H1 (cell line): ENCODE results near the gene ELAVL2. TPM values are rescaled to one million over a fixed set of nuclear protein-coding genes. Genes with fewer than 3 reads are reported as not detected.

ENCODE experiments used
- CTCF ChIA-PET: fragments of 300-600 bp; sonication (Branson Sonifier 250); formaldehyde crosslinking; loops from one replicate; lab custom pipeline; 2021; ENCODE audit not compliant: partially characterized antibody; lab: Charles Lee
- POLR2A ChIA-PET: fragments of 300-600 bp; sonication (Branson Sonifier 250); formaldehyde crosslinking; loops from one replicate; lab custom pipeline; 2021; ENCODE audit warnings: inconsistent platforms; ENCODE audit not compliant: partially characterized antibody; lab: Charles Lee
- DNase-seq, 2 experiments: peaks; one replicate each; pipeline versions ENCODE4 v3.0.0 to v3.0.0-alpha.2; 2010 to 2022; ENCODE audit warnings: low spot score in 2 of 2, low read depth in 1 of 2, mixed read lengths in 1 of 2
- FAIRE-seq: peaks from 2 replicates; lab custom pipeline; 2011; peaks lifted over from hg19 to GRCh38; lab: Jason Lieb, UNC
- H2AFZ ChIP-seq: 2 replicates; pipeline ENCODE4 v1.8.1; 2012; ENCODE audit warnings: low read length, inconsistent platforms
- H2AK5ac ChIP-seq: 2 replicates; pipeline ENCODE4 v1.6.1; 2013; ENCODE audit warnings: low read depth, low read length
- H2BK120ac ChIP-seq: replicated peaks from 2 replicates; pipeline ENCODE3; 2013; ENCODE audit warnings: low read depth, low read length, inconsistent platforms
- H2BK12ac ChIP-seq: 2 replicates; pipeline ENCODE4 v1.6.1; 2013; ENCODE audit warnings: low read depth, low read length
- H2BK15ac ChIP-seq: 2 replicates; pipeline ENCODE4 v1.6.1; 2013; ENCODE audit warnings: low read length
- H2BK20ac ChIP-seq: 2 replicates; pipeline ENCODE4 v1.6.1; 2013; ENCODE audit warnings: low read length
- H2BK5ac ChIP-seq: 2 replicates; pipeline ENCODE4 v1.6.1; 2013; ENCODE audit warnings: low read depth, low read length
- H3K14ac ChIP-seq: 2 replicates; pipeline ENCODE4 v1.6.1; 2013; ENCODE audit warnings: inconsistent platforms; ENCODE audit not compliant: insufficient read length
- H3K18ac ChIP-seq: 2 replicates; pipeline ENCODE4 v1.6.1; 2013; ENCODE audit warnings: low read length; ENCODE audit errors: extremely low read depth
- H3K23ac ChIP-seq: 2 replicates; pipeline ENCODE4 v1.6.1; 2013; ENCODE audit warnings: inconsistent platforms; ENCODE audit not compliant: insufficient read length
- H3K23me2 ChIP-seq: 2 replicates; pipeline ENCODE4 v1.6.1; 2013; ENCODE audit warnings: low read depth, low read length
- H3K27ac ChIP-seq: 2 replicates; pipeline ENCODE4 v1.6.1; 2011; ENCODE audit warnings: low read depth, low read length, inconsistent platforms
- H3K27me3 ChIP-seq, 4 experiments: replicated peaks in 1 of 4; 1 replicate in 1 of 4; 2 replicates in 3 of 4; pipeline versions ENCODE4 v1.6.1 to v1.8.1; 2011 to 2013; ENCODE audit warnings: low read length in 3 of 4, mild to moderate bottlenecking in 3 of 4, inconsistent platforms in 2 of 4, mixed read lengths in 2 of 4, moderate library complexity in 1 of 4; ENCODE audit not compliant: control insufficient read depth in 3 of 4, insufficient read depth in 3 of 4; ENCODE audit errors: extremely low read depth in 1 of 4
- H3K36me3 ChIP-seq, 4 experiments: 2 replicates each; pipeline versions ENCODE4 v1.6.1 to v1.8.1; 2011 to 2013; ENCODE audit warnings: mild to moderate bottlenecking in 4 of 4, low read length in 3 of 4, moderate library complexity in 2 of 4, control low read depth in 1 of 4, inconsistent platforms in 1 of 4; ENCODE audit not compliant: insufficient read depth in 4 of 4, control insufficient read depth in 2 of 4
- H3K4ac ChIP-seq: replicated peaks from 2 replicates; pipeline ENCODE3; 2013; ENCODE audit warnings: low read length, low read depth, mixed read lengths, inconsistent platforms; ENCODE audit not compliant: insufficient read length
- H3K4me1 ChIP-seq, 4 experiments: replicated peaks in 1 of 4; 1 replicate in 1 of 4; 2 replicates in 3 of 4; pipeline versions ENCODE4 v1.6.1 to v1.8.1; 2011 to 2013; ENCODE audit warnings: low read length in 3 of 4, inconsistent platforms in 2 of 4, mixed read lengths in 1 of 4; ENCODE audit not compliant: insufficient read depth in 4 of 4, control insufficient read depth in 3 of 4
- H3K4me2 ChIP-seq, 2 experiments: 2 replicates each; pipeline versions ENCODE4 v1.6.1 to v1.8.1; 2011 to 2013; ENCODE audit warnings: low read depth in 2 of 2, low read length in 2 of 2, control low read depth in 1 of 2, inconsistent platforms in 1 of 2, mild to moderate bottlenecking in 1 of 2; ENCODE audit not compliant: insufficient read depth in 1 of 2
- H3K4me3 ChIP-seq, 4 experiments: fragments of 200-600, 300-600 bp in 1 of 4; sonication (generic), shearing (Covaris generic), sonication (Bioruptor Twin) in 1 of 4; 2 replicates each; pipeline versions ENCODE4 v1.5.1 to v1.8.1; 2011 to 2016; ENCODE audit warnings: low read length in 4 of 4, low read depth in 3 of 4, control low read depth in 2 of 4, inconsistent platforms in 2 of 4, mild to moderate bottlenecking in 2 of 4, mixed read lengths in 1 of 4, moderate library complexity in 1 of 4; ENCODE audit not compliant: insufficient read depth in 2 of 4; ENCODE audit errors: extremely low read depth in 1 of 4
- H3K56ac ChIP-seq: replicated peaks from 2 replicates; pipeline ENCODE3; 2013; ENCODE audit warnings: low read depth, mild to moderate bottlenecking, mixed read lengths, low read length, inconsistent platforms; ENCODE audit not compliant: insufficient read length
- H3K79me1 ChIP-seq: 2 replicates; pipeline ENCODE4 v1.6.1; 2013; ENCODE audit warnings: low read depth, low read length, control low read depth
- H3K79me2 ChIP-seq, 2 experiments: 2 replicates each; pipeline versions ENCODE4 v1.6.1 to v1.8.1; 2012 to 2013; ENCODE audit warnings: low read length in 2 of 2, mild to moderate bottlenecking in 2 of 2, inconsistent platforms in 1 of 2; ENCODE audit not compliant: insufficient read depth in 2 of 2, control insufficient read depth in 1 of 2
- H3K9ac ChIP-seq, 4 experiments: replicated peaks in 1 of 4; 1 replicate in 1 of 4; 2 replicates in 3 of 4; pipeline versions ENCODE4 v1.6.1 to v1.8.1; 2011 to 2013; ENCODE audit warnings: low read depth in 3 of 4, low read length in 3 of 4, control low read depth in 2 of 4, mild to moderate bottlenecking in 2 of 4, moderate library complexity in 2 of 4, inconsistent platforms in 1 of 4; ENCODE audit errors: extremely low read depth in 1 of 4
- H3K9me3 ChIP-seq, 2 experiments: 2 replicates each; pipeline versions ENCODE4 v1.6.1 to v1.8.1; 2012 to 2013; ENCODE audit warnings: mild to moderate bottlenecking in 2 of 2, moderate library complexity in 2 of 2, control low read depth in 1 of 2, inconsistent platforms in 1 of 2, low read depth in 1 of 2, low read length in 1 of 2, mixed read lengths in 1 of 2; ENCODE audit not compliant: insufficient read depth in 2 of 2
- H4K20me1 ChIP-seq, 2 experiments: replicated peaks in 1 of 2; 2 replicates each; pipeline versions ENCODE3 to v1.8.1; 2011 to 2013; ENCODE audit warnings: inconsistent platforms in 2 of 2, low read length in 2 of 2, mild to moderate bottlenecking in 1 of 2; ENCODE audit not compliant: insufficient read depth in 2 of 2, control insufficient read depth in 1 of 2
- H4K5ac ChIP-seq: 2 replicates; pipeline ENCODE4 v1.6.1; 2013; ENCODE audit warnings: low read length, low read depth, mixed read lengths, inconsistent platforms; ENCODE audit not compliant: insufficient read length
- H4K8ac ChIP-seq: 2 replicates; pipeline ENCODE4 v1.8.0; 2013; ENCODE audit warnings: mild to moderate bottlenecking, moderate library complexity, low read length, inconsistent platforms; ENCODE audit not compliant: insufficient read depth; ENCODE audit errors: extremely low read depth
- H4K91ac ChIP-seq: replicated peaks from 2 replicates; pipeline ENCODE3; 2013; ENCODE audit warnings: low read length, mixed read lengths, inconsistent platforms; ENCODE audit not compliant: insufficient read length
- BRCA1 ChIP-seq: IDR thresholded peaks from 2 replicates; pipeline ENCODE4 v1.6.1; 2012; ENCODE audit warnings: low read depth, low read length, improper control_type of control experiment
- HDAC6 ChIP-seq: IDR thresholded peaks from one replicate; pipeline ENCODE4 v1.7.1; 2012; ENCODE audit warnings: low read depth, mild to moderate bottlenecking, inconsistent platforms, low read length, moderate library complexity
- JUND ChIP-seq: IDR thresholded peaks from 2 replicates; pipeline ENCODE4 v1.6.1; 2011; ENCODE audit warnings: mild to moderate bottlenecking, improper control_type of control experiment, low read length
- KDM5A ChIP-seq: fragments of 200-600 bp; IDR thresholded peaks from 2 replicates; pipeline ENCODE4 v1.7.1; 2012; ENCODE audit warnings: mild to moderate bottlenecking, low read length, inconsistent platforms, mixed read lengths
- RFX5 ChIP-seq: IDR thresholded peaks from 2 replicates; pipeline ENCODE4 v1.6.1; 2011; ENCODE audit warnings: low read depth, low read length, improper control_type of control experiment, borderline replicate concordance
- SIN3A ChIP-seq, 2 experiments: IDR thresholded peaks in 1 of 2; conservative IDR thresholded peaks in 1 of 2; 2 replicates each; pipeline ENCODE4 v1.6.1; 2011 to 2012; ENCODE audit warnings: low read length in 2 of 2, improper control_type of control experiment in 1 of 2, low read depth in 1 of 2, mild to moderate bottlenecking in 1 of 2
- SIX5 ChIP-seq: IDR thresholded peaks from 2 replicates; pipeline ENCODE4 v1.6.1; 2011; ENCODE audit warnings: mild to moderate bottlenecking, low read depth, low read length
- TAF1 ChIP-seq: IDR thresholded peaks from 2 replicates; pipeline ENCODE4 v1.6.1; 2011; ENCODE audit warnings: mild to moderate bottlenecking, low read depth, low read length
- TAF7 ChIP-seq: optimal IDR thresholded peaks from 2 replicates; pipeline ENCODE3; 2011; ENCODE audit warnings: low read depth, mild to moderate bottlenecking, inconsistent platforms, low read length, moderate library complexity, borderline replicate concordance
- TCF12 ChIP-seq: IDR thresholded peaks from 2 replicates; pipeline ENCODE4 v1.6.1; 2011; ENCODE audit warnings: low read depth, mild to moderate bottlenecking, low read length
- TEAD4 ChIP-seq: IDR thresholded peaks from 2 replicates; pipeline ENCODE4 v1.6.1; 2012; ENCODE audit warnings: low read depth, low read length, inconsistent platforms, mixed read lengths
- WGBS, 2 experiments: shearing (Covaris generic) in 1 of 2; methylation state at CpG; one replicate each; pipeline versions ENCODE4 v1.1.6 to v1.1.7; 2013 to 2015; ENCODE audit warnings: low lambda C conversion rate in 2 of 2, mixed read lengths in 2 of 2, inconsistent platforms in 1 of 2, low coverage in 1 of 2, missing lambda C conversion rate in 1 of 2; ENCODE audit not compliant: insufficient replicate concordance in 2 of 2, insufficient coverage in 1 of 2, insufficient read length in 1 of 2; ENCODE audit errors: extremely low coverage in 1 of 2, missing lambda C conversion rate in 1 of 2; 5-methylcytosine and 5-hydroxymethylcytosine counted together
- polyA plus RNA-seq, 7 experiments: library from polyadenylated mRNA; depleted of rRNA in 3 of 7; stranded (reverse) in 5 of 7; unstranded in 2 of 7; fragments of >200 nt in 5 of 7; fragments of 200-250 nt in 2 of 7; gene quantifications; 1 replicate in 5 of 7; 2 replicates in 1 of 7; 4 replicates in 1 of 7; pipeline versions ENCODE4 v1.2.1 to v1.2.3, GENCODE V29; 2011 to 2013; ENCODE audit warnings: missing spikeins in 2 of 7, mixed read lengths in 2 of 7
- total RNA-seq: library from RNA; stranded (reverse); fragmentation: NEBNext Ultra II Directional; extraction: Animal tissue kit (Norgen Biotek cat#: 25700); gene quantifications from 2 replicates; pipeline ENCODE4 v1.2.1, GENCODE V29; 2021
- TF ChIP-seq, protein P1 (sequence below): IDR thresholded peaks from 2 replicates; pipeline ENCODE4 v1.6.1; 2011; ENCODE audit warnings: low read length, improper control_type of control experiment
- TF ChIP-seq, protein P2 (sequence below): IDR thresholded peaks from 2 replicates; pipeline ENCODE4 v1.6.1; 2012; ENCODE audit warnings: inconsistent platforms

ELAVL2 gene
- total and polyA plus RNA-seq, 2 of the 8 experiments (the other 6 are each of a cell fraction or from before 2014, with no cell fraction given), result 4.9 to 21.9 TPM

DNA sequence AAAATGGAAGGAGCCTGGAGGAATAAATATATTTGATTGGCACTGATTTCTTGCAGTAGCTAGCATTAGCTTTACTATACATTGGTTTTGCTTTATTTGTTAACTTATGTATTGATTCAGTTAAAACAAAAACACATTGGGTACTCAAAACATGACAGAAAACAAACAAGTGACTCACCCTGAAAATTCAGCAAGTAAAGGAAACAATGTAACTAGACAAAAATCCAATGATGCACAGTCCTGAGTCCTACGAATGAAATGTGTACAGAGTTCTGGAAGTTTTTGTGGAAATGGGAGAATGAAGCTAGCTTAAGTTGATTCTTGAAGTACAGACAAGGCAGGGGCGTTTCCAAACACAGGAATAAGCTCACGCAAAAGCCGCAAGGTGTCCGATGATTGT, 175.0 kb downstream of the ELAVL2 start:
- FAIRE-seq, result no peak
- no peaks in the 10 kb centered on the region for H3K4me1 ChIP-seq
- H3K9ac ChIP-seq, result no peak overlapping the region
- no peak overlapping the region for H4K8ac ChIP-seq
- no peaks in the 10 kb centered on the region for H3K9me3 ChIP-seq
- no peak overlapping the region for H2AK5ac ChIP-seq
- H3K23me2 ChIP-seq, result no peaks in the 10 kb centered on the region; the same call in 1 of the 2 replicates
- H3K23ac ChIP-seq, result no peak overlapping the region
- H2BK5ac ChIP-seq, result no peak overlapping the region
- no peak overlapping the region for H3K56ac ChIP-seq
- no peak overlapping the region for H3K4me2 ChIP-seq
- no peak overlapping the region for H4K5ac ChIP-seq
- CTCF ChIA-PET, result interaction anchor here (0.7 kb wide), 1 partner anchor 1324 kb away, joined by 6 read pairs; no protein-coding TSS in a partner anchor
- POLR2A ChIA-PET, result no interaction called here
- no peak overlapping the region for H2BK120ac ChIP-seq
- H4K91ac ChIP-seq, result no peak overlapping the region
- H4K20me1 ChIP-seq, result peaks cover 0 to 2% of the 10 kb centered on the region in 2 experiments
- H2BK20ac ChIP-seq, result no peak overlapping the region
- H3K14ac ChIP-seq, result no peak overlapping the region
- no peak overlapping the region for H3K4ac ChIP-seq
- no peak overlapping the region for H3K18ac ChIP-seq
- no peak overlapping the region for H2BK15ac ChIP-seq
- no peak for DNase-seq
- no peaks in the 10 kb centered on the region for H3K79me1 ChIP-seq
- peaks cover 3 to 36% (median 15%) of the 10 kb centered on the region in 4 experiments; a peak in 6 of 8 replicates for H3K36me3 ChIP-seq
- H2AFZ ChIP-seq, result no peak overlapping the region
- 96% methylated on average over 5 of the region's 5 CpGs; no CpG with 5 or more reads in 1 of the 2 experiments for WGBS, 2 experiments
- H3K79me2 ChIP-seq, result no peaks in the 10 kb centered on the region
- no peak overlapping the region for H3K27ac ChIP-seq
- H3K27me3 ChIP-seq, result no peaks in the 10 kb centered on the region
- H2BK12ac ChIP-seq, result no peak overlapping the region
- no peak overlapping the region for H3K4me3 ChIP-seq
- TF ChIP-seq, protein P1, sequence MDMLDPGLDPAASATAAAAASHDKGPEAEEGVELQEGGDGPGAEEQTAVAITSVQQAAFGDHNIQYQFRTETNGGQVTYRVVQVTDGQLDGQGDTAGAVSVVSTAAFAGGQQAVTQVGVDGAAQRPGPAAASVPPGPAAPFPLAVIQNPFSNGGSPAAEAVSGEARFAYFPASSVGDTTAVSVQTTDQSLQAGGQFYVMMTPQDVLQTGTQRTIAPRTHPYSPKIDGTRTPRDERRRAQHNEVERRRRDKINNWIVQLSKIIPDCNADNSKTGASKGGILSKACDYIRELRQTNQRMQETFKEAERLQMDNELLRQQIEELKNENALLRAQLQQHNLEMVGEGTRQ, result no peak
- no peak for TF ChIP-seq SIN3A (conservative IDR thresholded peaks at IDR 0.05 in 1 of 2, IDR thresholded peaks at IDR 0.05 in 1 of 2; ENCODE audit: low read depth in 1 of 2, low read length in 2 of 2)
- TF ChIP-seq, protein P2, sequence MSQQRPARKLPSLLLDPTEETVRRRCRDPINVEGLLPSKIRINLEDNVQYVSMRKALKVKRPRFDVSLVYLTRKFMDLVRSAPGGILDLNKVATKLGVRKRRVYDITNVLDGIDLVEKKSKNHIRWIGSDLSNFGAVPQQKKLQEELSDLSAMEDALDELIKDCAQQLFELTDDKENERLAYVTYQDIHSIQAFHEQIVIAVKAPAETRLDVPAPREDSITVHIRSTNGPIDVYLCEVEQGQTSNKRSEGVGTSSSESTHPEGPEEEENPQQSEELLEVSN, result no peak
- TF ChIP-seq TCF12, result no peak
- no peak for TF ChIP-seq KDM5A
- TF ChIP-seq HDAC6, result no peak
- no peak for TF ChIP-seq TAF7
- TF ChIP-seq SIX5, result no peak
- TF ChIP-seq BRCA1, result no peak
- TF ChIP-seq RFX5, result no peak
- TF ChIP-seq JUND, result no peak
- no peak for TF ChIP-seq TAF1
- TF ChIP-seq TEAD4, result no peak
